ENCODE results near the gene HECW1.
"Not testable (repeated sequence)": the region's sequence is repeated elsewhere in the genome, so short reads cannot be mapped to it uniquely, and the experiment has no call there.

The HECW1 gene

GRCh38 chr7:43537765-43538403, 425.4 kb downstream of the HECW1 start:
- DNase-seq (ENCODE audit: low read depth in 2 of 2): no peak

GRCh38 chr7:43538404-43538771, 425.9 kb downstream of the HECW1 start:
- no peak for DNase-seq (ENCODE audit: low read depth in 2 of 2)

- no peak for DNase-seq (ENCODE audit: low read depth in 2 of 2)
These were observed 428.0 kb downstream of the HECW1 start for GRCh38 chr7:43540471-43540870.

- DNase-seq (ENCODE audit: low read depth in 2 of 2): no peak
These were observed 430.3 kb downstream of the HECW1 start for GRCh38 chr7:43542716-43543115.

GRCh38 chr7:43546231-43546630, 433.8 kb downstream of the HECW1 start:
- no peak for DNase-seq (ENCODE audit: low read depth in 2 of 2)

GRCh38 chr7:43550427-43550826, 438.0 kb downstream of the HECW1 start:
- DNase-seq (ENCODE audit: low read depth in 2 of 2): no peak

GRCh38 chr7:43552122-43552521, 439.7 kb downstream of the HECW1 start:
- no peak for DNase-seq (ENCODE audit: low read depth in 2 of 2)

GRCh38 chr7:43553999-43554398, 441.6 kb downstream of the HECW1 start:
- DNase-seq (ENCODE audit: low read depth in 2 of 2): no peak

GRCh38 chr7:43554423-43554822, 442.0 kb downstream of the HECW1 start:
- no peak for DNase-seq (ENCODE audit: low read depth in 2 of 2)

GRCh38 chr7:43557831-43558495, 445.5 kb downstream of the HECW1 start:
- no peak for DNase-seq (ENCODE audit: low read depth in 2 of 2)

GRCh38 chr7:43559171-43559945, 446.9 kb downstream of the HECW1 start:
- no peak for DNase-seq (ENCODE audit: low read depth in 2 of 2)

GRCh38 chr7:43559946-43560335, 447.5 kb downstream of the HECW1 start:
- no peak for DNase-seq (ENCODE audit: low read depth in 2 of 2)

- no peak for DNase-seq (ENCODE audit: low read depth in 2 of 2)
These were observed 448.4 kb downstream of the HECW1 start for GRCh38 chr7:43560742-43561330.

- DNase-seq (ENCODE audit: low read depth in 2 of 2): no peak
These were observed 449.9 kb downstream of the HECW1 start for GRCh38 chr7:43562383-43562782.

- no peak for DNase-seq (ENCODE audit: low read depth in 2 of 2)
These were observed 453.3 kb downstream of the HECW1 start for GRCh38 chr7:43565786-43566185.

- no peak for DNase-seq (ENCODE audit: low read depth in 2 of 2)
These were observed 456.1 kb downstream of the HECW1 start for GRCh38 chr7:43568529-43568928.

- no peak for DNase-seq (ENCODE audit: low read depth in 2 of 2)
These were observed 457.0 kb downstream of the HECW1 start for GRCh38 chr7:43569424-43569823.

GRCh38 chr7:43570688-43571365, 458.4 kb downstream of the HECW1 start:
- no peak for DNase-seq (ENCODE audit: low read depth in 2 of 2)

- DNase-seq (ENCODE audit: low read depth in 2 of 2): peak in 1 of 2 donors; percentile 30
These were observed 460.1 kb downstream of the HECW1 start for GRCh38 chr7:43572516-43573049.

- DNase-seq (ENCODE audit: low read depth in 2 of 2): not testable (repeated sequence)
These were observed 461.4 kb downstream of the HECW1 start for GRCh38 chr7:43573832-43574231.

GRCh38 chr7:43575506-43575905, 463.1 kb downstream of the HECW1 start:
- no peak for DNase-seq (ENCODE audit: low read depth in 2 of 2)

- DNase-seq (ENCODE audit: low read depth in 2 of 2): no peak
These were observed 463.8 kb downstream of the HECW1 start for GRCh38 chr7:43576241-43576640.

All from stimulated activated CD8-positive, alpha-beta memory T cell treated with anti-CD3 and anti-CD28 coated beads, Interleukin-15, amount 100 ng/mL, for 48 hours (primary cell).